Lung (tissue), 12 donors: ENCODE results near the gene GTF2F2. TPM values are rescaled to one million over a fixed set of nuclear protein-coding genes. Genes with fewer than 3 reads are reported as not detected.
A peak's percentile ranks its signal among the peaks of the same experiment; 100 is the strongest.

Experiments
- ATAC-seq: fragments of 200-7000 bp; cut with Tn5 transposase; one replicate; pipeline ENCODE4 v1.9.1; 2020; ENCODE audit warnings: moderate number of reproducible peaks; ENCODE audit not compliant: insufficient read depth, low FRiP score
- DNase-seq, 3 donors: peaks; one replicate each; pipeline ENCODE4 v3.0.0-alpha.2; 2013 to 2017
- H3K27ac ChIP-seq, 2 donors: one replicate each; pipeline ENCODE4 v1.5.1; 2013; ENCODE audit warnings: mild to moderate bottlenecking in 2 of 2, moderate library complexity in 2 of 2, control low read depth in 1 of 2, inconsistent platforms in 1 of 2, low read depth in 1 of 2, low read length in 1 of 2
- H3K27me3 ChIP-seq, 3 donors: one replicate each; pipeline ENCODE4 v1.5.1; 2013; ENCODE audit warnings: low read length in 2 of 3; ENCODE audit not compliant: control insufficient read depth in 3 of 3, insufficient read depth in 3 of 3
- H3K36me3 ChIP-seq, 4 donors: one replicate each; pipeline ENCODE4 v1.5.1; 2013; ENCODE audit warnings: low read length in 4 of 4, mild to moderate bottlenecking in 1 of 4, moderate library complexity in 1 of 4; ENCODE audit not compliant: control insufficient read depth in 4 of 4, insufficient read depth in 4 of 4
- H3K4me1 ChIP-seq, 5 donors: one replicate each; pipeline ENCODE4 v1.5.1; 2013; ENCODE audit warnings: low read length in 5 of 5, mild to moderate bottlenecking in 2 of 5, moderate library complexity in 1 of 5; ENCODE audit not compliant: control insufficient read depth in 5 of 5, insufficient read depth in 5 of 5
- H3K4me3 ChIP-seq: one replicate; pipeline ENCODE4 v1.5.1; 2013; ENCODE audit warnings: mild to moderate bottlenecking, control low read depth, moderate library complexity
- H3K9ac ChIP-seq, 2 donors: one replicate each; pipeline ENCODE4 v1.5.1; 2013; ENCODE audit warnings: low read length in 2 of 2, control low read depth in 1 of 2; ENCODE audit not compliant: insufficient read depth in 1 of 2
- H3K9me3 ChIP-seq, 4 donors: one replicate each; pipeline ENCODE4 v1.5.1; 2013; ENCODE audit warnings: low read length in 3 of 4, mild to moderate bottlenecking in 1 of 4, moderate library complexity in 1 of 4; ENCODE audit not compliant: control insufficient read depth in 4 of 4, insufficient read depth in 3 of 4
- WGBS, 2 donors: extraction: QIAGEN DNeasy Blood & Tissue Kit; methylation state at CpG; one replicate each; pipeline ENCODE4 v1.1.7; 2013; 5-methylcytosine and 5-hydroxymethylcytosine counted together
- polyA plus RNA-seq, 2 donors: library from polyadenylated mRNA; stranded (reverse); fragments of 200-250 nt; gene quantifications; one replicate each; pipeline ENCODE4 v1.2.1, GENCODE V29; 2013
- total RNA-seq, 2 donors: library from RNA; depleted of rRNA in 1 of 2; stranded (reverse); fragments of >200 nt in 1 of 2; gene quantifications; one replicate each; pipeline ENCODE4 v1.2.1, GENCODE V29; 2014 to 2021
- TF ChIP-seq, protein P1 (sequence below): IDR thresholded peaks from 2 replicates; pipeline ENCODE4 v1.5.1; 2012; ENCODE audit warnings: mild to moderate bottlenecking; ENCODE audit errors: control extremely low read depth, extremely low read depth
- donor health status: control.
- donor health status: control.
- donor health status: Bipolar disorder and iron deficiency.
- donor health status: healthy.
- donor health status: DM: yes; HTN: yes; CAD: no.

GTF2F2 gene
- total and polyA plus RNA-seq, 4 donors: 13.7 to 21.3 (median 14.3) TPM

DNA sequence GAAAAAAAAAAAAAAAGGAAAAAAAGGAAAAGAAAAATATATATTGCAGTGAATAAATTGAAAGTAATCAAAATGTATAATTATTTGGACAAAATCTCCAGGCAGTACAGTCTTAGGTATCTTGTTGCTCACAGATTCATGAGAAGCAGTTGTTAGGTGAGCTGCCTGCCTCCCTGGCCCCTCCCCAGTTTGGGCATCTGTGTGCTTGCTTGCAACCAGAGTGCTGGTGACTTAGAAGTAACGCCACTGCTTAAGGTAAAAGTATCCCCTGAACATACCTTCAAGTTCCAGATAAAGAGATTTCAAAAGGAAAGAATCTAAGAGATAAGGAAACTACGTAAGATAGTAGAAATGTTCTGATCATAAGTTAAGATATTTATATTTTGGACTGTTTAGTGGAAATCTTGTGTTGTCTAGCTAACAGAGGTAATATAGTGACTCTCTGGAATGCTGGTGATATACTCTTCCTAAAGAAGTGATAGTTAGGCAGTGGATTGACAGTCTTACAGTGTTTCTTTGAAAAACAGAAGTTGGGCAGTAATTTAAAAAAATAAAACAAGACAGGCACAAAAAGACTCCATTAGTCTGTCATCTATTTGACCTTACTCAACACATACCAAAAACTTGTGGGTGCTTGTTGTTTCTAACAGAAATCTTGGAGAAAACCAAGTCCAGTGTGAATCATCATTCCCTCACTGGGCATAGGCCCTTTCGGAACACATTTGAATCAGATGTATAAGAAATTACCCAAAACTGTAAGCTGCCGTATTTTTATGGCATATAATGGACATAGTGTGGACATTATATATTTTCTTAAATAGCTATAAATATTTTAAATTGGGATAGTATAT is 118.9 kb downstream of the GTF2F2 start:
- Histone ChIP-seq H3K27ac (no peak overlapping the region), H3K4me1 (peaks cover 0 to 3% (median 0%) of the 10 kb centered on the region in 5 donors), H3K9me3 (no peaks in the 10 kb centered on the region), H3K36me3 (no peaks in the 10 kb centered on the region), H3K9ac (no peak overlapping the region), H3K4me3 (no peak overlapping the region), H3K27me3 (no peaks in the 10 kb centered on the region)
- 94% methylated on average over 4 of the region's 4 CpGs for WGBS, 2 donors
- TF ChIP-seq, protein P1, sequence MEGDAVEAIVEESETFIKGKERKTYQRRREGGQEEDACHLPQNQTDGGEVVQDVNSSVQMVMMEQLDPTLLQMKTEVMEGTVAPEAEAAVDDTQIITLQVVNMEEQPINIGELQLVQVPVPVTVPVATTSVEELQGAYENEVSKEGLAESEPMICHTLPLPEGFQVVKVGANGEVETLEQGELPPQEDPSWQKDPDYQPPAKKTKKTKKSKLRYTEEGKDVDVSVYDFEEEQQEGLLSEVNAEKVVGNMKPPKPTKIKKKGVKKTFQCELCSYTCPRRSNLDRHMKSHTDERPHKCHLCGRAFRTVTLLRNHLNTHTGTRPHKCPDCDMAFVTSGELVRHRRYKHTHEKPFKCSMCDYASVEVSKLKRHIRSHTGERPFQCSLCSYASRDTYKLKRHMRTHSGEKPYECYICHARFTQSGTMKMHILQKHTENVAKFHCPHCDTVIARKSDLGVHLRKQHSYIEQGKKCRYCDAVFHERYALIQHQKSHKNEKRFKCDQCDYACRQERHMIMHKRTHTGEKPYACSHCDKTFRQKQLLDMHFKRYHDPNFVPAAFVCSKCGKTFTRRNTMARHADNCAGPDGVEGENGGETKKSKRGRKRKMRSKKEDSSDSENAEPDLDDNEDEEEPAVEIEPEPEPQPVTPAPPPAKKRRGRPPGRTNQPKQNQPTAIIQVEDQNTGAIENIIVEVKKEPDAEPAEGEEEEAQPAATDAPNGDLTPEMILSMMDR: no peak
- no peak for ATAC-seq
- DNase-seq: no peak

DNA sequence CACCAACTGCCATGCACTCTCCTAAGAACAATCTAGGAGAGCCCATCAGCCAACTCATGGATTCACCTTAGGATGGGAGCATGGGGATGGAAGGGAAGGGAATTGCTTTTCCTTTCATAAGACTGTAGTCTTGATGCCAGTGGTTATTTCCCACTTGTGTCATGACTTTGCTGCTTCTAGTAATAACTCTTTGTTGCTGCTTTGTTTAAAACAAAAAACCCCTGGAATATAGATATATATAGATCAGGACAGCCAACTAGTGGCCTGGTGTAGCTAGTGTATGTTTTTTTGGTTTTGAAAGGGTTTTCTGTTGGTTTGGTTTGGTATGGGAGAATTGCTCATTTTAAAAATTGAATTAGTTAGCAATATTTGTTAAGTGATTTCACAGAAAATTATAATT is 119.8 kb downstream of the GTF2F2 start:
- no peaks in the 10 kb centered on the region for H3K27me3 ChIP-seq
- peaks cover 0 to 3% (median 0%) of the 10 kb centered on the region in 5 donors for H3K4me1 ChIP-seq
- DNase-seq (no peak), ATAC-seq (no peak)
- TF ChIP-seq, protein P1: no peak
- H3K9me3 ChIP-seq: no peaks in the 10 kb centered on the region
- H3K27ac ChIP-seq: no peak overlapping the region
- H3K4me3 ChIP-seq: no peak overlapping the region
- H3K9ac ChIP-seq: no peak overlapping the region
- no peaks in the 10 kb centered on the region for H3K36me3 ChIP-seq

DNA sequence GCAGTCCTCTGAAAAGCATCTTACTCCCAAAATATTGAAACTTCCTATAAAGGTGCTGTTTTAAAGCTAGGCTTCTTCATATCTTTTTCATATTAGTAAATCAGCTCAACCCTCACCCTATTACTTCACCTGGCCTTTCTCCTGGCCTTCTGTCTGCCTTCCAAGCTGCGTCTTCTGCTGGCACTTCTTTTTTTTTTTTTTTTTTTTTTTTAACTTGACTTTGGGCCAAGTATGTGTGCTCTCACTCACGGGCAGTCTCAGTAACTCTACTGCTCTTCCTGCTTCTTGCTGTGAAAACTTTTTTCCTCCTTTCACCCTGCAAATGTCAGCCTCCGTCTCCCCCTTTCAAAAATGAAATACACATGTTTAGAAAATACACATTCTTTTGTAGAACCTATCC is 121.8 kb downstream of the GTF2F2 start:
- TF ChIP-seq, protein P1: no peak
- H3K4me3 ChIP-seq: no peak overlapping the region
- H3K4me1 ChIP-seq: peaks cover 0 to 3% (median 0%) of the 10 kb centered on the region in 5 donors
- H3K27ac ChIP-seq: no peak overlapping the region
- WGBS, 2 donors: 5 to 11% methylated on average over 3 of the region's 3 CpGs
- peak in 2 of 3 donors; percentile 51 to 60 for DNase-seq
- peak; percentile 34 for ATAC-seq
- no peaks in the 10 kb centered on the region for H3K36me3 ChIP-seq
- no peak overlapping the region for H3K9ac ChIP-seq
- H3K9me3 ChIP-seq: no peaks in the 10 kb centered on the region
- no peaks in the 10 kb centered on the region for H3K27me3 ChIP-seq
